T47D (cell line): ENCODE results near the gene PFKFB3.
"Not testable (repeated sequence)": the region's sequence is repeated elsewhere in the genome, so short reads cannot be mapped to it uniquely, and the experiment has no call there.

Experiments
- DNase-seq, 2 experiments: peaks; one replicate each; pipeline versions ENCODE4 v3.0.0 to v3.0.0-alpha.2; 2011 to 2012; ENCODE audit warnings: low read depth in 1 of 2, low spot score in 1 of 2
- JUND ChIP-seq: IDR thresholded peaks from 2 replicates; pipeline ENCODE4 v1.6.1; 2012; ENCODE audit warnings: low read depth
- in situ Hi-C: cut with HindIII; loops from 2 replicates; pipeline ENCODE4 v1.10.0; 2016; ENCODE audit warnings: low sequenced_read_pairs, low pct_unique_long_range_greater_than_20kb

The PFKFB3 gene

DNA sequence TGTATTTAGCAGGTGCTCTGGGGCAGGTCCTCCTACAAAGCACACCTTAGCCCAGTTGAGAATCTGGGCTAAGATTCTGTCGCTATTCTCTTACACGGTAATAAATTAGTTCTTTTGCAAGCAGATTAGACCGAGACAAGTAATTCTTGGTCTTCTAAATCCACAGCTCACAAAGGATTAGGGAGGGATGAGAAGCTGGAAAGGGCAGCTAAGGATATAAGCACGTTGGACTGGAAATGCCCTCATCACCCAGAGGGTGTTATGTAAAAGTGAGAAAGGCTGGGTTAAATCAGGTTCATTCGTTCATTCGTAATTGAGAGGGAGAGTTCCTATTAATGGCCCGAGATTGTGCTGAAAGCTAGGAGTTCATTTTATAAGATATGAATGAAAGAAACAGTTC, 41.8 kb downstream of the PFKFB3 start:
- no peak for TF ChIP-seq JUND
- DNase-seq: no peak
- in situ Hi-C loops: no loop called here

DNA sequence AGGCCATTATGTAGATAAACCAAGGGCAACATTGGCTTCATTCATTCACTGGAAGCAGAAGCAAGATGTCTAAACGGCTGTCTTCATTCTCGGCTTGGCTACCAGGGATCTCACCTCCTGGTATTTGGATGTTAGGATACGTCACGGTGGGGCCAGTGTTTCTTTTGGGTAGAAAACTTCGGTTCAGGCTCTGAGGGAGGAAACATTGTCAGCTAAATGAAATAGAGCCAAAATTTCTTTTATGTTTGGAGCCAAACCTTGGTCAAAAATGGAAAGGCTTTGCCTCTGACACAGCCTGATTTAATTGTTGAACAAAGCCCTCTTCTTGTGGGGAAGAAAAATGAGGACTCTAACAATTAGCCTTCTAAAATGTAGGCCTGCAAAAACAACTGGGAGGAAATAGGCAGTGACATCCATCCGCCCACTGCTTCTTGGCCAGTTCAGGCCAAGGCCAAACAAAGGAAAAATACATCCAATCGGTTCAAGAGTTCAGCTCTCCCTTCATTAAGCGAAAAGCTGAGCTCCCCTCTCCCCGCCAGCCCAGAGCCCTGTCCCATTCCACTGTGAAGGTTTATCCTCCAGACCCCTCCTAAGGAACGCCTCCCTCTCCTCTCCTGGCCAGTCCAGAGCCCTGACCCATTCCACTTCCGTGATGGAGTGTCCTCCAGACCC, 44.4 kb downstream of the PFKFB3 start:
- TF ChIP-seq JUND: no peak
- no peak for DNase-seq
- in situ Hi-C loops: no loop called here

DNA sequence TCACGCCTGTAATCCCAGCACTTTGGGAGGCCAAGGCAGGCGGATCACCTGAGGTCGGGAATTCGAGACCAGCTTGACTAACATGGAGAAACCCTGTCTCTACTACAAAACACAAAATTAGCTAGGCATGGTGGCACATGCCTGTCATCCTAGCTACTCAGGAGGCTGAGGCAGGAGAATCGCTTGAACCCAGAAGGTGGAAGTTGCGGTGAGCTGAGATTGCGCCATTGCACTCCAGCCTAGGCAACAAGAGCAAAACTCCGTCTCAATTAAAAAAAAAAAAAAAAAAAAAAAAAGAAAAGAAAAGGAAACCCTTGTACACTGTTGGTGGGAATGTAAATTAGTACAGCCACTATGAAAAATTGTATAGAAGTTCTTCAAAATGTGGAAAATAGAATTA, 46.2 kb downstream of the PFKFB3 start:
- DNase-seq, in situ Hi-C loops: not testable (repeated sequence)

DNA sequence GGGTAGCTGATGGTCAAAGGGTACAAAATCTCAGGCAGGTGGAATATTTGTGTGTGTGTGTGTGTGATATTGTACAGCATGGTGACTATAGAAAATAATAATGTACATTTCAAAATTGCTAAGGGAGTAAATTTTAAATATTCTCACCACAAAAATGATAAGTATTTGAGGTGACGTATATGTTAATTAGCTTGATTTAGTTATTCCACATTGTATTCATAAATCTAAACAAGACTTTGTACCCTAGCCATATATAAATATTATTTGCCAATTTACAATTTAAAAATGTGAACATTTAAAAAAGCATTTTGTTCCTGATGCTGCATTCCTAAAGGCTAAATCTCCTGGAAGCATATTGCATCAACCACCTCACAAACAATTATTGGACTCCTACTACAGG, 47.0 kb downstream of the PFKFB3 start:
- no peak for DNase-seq
- in situ Hi-C loops: no loop called here

DNA sequence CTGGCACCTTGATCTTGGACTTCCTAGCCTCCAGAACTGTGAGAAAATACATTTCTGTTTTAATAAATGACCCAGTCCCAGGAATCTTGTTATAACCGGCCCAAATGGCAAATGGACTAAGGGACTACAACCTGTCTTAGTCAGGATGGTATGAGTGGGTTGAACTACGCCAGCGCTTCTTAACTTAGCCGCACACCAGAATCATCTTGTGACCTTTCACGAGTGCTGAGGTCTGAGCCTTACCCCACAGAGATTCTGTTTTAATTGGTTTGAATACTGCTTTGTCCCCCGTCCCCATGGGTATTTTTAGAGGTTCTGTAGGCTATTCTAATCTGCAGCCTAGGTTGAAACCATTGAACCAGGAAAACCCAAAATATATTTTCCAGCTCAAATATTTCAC, 48.0 kb downstream of the PFKFB3 start:
- TF ChIP-seq JUND: no peak
- in situ Hi-C loops: no loop called here
- no peak for DNase-seq

More for the DNA sequence above, 47.0 kb downstream of the PFKFB3 start:
- no peak for TF ChIP-seq JUND

DNA sequence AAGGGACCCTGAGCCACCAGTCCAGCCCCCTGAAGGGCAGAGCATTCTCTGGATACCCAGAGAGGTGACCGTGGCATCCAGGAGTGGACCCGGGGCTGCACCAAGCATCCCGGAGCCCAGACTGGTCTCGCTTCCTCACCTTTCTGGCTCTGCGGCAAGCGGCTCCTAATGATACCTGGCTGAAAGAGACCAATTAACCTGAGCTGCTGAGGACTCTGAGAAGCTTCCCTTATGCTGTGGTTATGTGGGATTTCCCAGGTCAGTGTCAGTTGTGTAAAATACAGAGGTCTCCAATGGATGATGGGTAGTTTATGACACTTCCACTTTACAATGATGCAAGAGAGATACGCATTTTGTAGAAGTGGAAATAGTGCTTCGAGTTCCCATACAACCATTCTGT, 51.5 kb downstream of the PFKFB3 start:
- no peak for TF ChIP-seq JUND

DNA sequence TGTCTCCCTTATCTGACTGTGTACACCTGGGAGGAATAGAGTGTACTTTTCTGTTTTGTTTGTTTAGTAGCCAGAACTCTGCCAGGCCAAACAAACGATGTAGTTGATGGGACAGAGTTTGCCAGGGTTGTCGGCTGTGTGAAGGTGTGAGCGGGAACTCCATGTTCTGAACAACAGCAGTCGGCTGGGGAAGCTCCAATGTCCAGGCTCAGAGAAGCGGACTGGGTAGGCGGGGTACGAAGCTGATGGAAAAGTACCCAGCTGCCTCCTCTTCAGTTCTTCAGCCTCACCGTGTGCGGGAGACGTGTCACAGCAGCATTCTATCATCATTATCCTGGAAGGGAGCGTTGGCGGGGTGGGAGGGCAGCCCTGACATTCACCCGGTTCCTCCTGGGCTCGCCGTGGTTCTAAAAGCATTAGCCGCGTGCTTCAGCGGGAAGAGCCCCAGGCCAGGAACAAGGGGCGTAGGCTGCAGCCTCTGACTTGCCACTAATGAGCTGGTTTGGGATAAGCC, 52.9 kb downstream of the PFKFB3 start:
- in situ Hi-C loops: no loop called here
- no peak for DNase-seq
- no peak for TF ChIP-seq JUND

More for the DNA sequence above, 51.5 kb downstream of the PFKFB3 start:
- in situ Hi-C loops: no loop called here
- DNase-seq: no peak

DNA sequence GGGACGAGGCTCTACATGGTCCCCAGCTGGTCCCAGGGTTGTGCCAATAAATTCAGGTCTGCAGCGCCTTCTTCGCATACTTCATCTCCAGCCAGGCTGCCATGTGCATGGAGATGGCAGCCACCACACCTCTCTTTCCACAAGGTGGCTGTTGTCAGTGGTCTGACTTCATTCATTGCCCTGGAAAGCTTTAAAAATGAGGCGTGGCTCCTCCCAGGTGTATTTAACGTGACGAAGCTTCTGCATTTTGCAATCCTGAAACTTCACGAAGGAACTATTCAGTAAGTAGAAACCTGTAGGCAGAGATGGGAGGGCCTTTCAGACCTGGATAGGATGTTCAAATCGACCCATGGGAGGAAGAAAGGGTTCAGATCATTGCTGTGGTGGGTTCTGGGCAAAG, 53.7 kb downstream of the PFKFB3 start:
- in situ Hi-C loops: no loop called here

DNA sequence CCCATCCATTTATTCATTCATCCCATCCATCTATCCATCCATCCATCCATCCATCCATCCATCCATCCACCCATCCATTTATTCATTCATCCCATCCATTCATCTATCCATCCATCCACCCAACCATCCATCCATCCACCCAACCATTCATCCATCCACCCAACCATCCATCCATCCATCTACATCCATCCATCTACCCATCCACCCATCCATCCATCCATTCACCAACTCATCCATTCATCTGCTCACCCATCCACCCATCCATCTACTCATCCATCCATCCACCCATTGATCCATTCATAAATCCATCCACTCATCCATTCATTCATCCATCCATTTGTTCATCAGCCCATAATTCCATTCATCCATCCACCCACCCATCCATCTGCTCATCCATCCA, 56.4 kb downstream of the PFKFB3 start:
- DNase-seq: no peak
- no peak for TF ChIP-seq JUND
- in situ Hi-C loops: no loop called here

More for the DNA sequence above, 53.7 kb downstream of the PFKFB3 start:
- TF ChIP-seq JUND: no peak
- no peak for DNase-seq

DNA sequence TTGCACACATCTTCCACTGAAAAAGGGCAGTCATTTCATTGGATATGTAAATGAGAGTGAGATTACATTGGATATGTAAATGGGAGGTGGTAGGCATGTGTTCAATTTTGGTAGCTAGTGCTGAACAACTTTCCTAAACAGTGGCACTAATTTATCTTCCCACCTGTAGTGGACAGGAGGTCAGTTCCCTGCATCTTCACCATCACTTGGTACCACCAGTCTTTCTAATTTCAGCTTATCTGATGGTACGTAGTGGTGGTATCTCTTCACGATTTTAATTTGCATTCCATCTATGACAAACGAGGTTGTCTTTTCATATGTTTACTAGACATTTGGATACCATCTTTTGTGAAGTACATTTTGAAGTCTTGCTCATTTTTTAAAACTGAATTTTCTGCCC, 58.1 kb downstream of the PFKFB3 start:
- DNase-seq: no peak
- in situ Hi-C loops: no loop called here
- TF ChIP-seq JUND: no peak

DNA sequence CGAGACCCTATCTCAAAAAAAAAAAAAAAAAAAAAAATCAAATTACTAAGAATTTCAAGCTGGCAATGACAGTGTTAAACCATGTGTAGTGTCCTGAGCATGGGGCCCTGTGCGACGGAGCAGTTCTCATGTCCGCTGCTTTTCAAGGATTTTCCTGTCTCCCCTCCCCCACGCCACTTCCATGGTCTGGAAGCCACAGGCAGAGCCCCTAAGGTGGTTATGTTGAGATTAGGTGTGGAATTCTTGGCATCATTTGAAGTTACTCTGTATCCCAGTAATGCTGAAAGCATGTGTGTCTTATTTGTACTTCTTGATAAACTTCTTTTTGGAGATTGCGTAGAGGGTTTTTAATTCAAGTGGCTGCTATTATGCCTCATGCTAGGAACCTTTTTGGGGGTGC, 65.2 kb downstream of the PFKFB3 start:
- TF ChIP-seq JUND: no peak
- in situ Hi-C loops: no loop called here
- no peak for DNase-seq

DNA sequence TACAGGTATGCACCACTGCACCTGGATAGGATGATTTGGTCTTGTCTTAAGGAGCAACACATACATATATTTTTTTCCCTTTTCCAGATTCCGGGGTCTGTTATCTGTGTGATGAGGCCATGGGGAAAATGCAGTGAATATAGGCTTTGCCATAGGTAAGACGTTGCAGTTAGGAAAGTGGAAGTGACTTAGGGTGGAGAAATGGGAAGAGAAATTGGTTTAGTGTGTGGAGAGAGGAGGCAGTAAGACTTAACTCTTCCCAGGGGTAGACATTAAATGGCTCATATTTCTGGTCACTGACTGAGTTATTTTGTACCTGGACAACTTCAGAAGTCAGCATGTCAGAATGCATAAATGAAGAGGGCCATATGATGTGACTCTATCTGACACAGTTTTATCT, 66.7 kb downstream of the PFKFB3 start:
- DNase-seq: no peak
- TF ChIP-seq JUND: no peak
- in situ Hi-C loops: no loop called here

DNA sequence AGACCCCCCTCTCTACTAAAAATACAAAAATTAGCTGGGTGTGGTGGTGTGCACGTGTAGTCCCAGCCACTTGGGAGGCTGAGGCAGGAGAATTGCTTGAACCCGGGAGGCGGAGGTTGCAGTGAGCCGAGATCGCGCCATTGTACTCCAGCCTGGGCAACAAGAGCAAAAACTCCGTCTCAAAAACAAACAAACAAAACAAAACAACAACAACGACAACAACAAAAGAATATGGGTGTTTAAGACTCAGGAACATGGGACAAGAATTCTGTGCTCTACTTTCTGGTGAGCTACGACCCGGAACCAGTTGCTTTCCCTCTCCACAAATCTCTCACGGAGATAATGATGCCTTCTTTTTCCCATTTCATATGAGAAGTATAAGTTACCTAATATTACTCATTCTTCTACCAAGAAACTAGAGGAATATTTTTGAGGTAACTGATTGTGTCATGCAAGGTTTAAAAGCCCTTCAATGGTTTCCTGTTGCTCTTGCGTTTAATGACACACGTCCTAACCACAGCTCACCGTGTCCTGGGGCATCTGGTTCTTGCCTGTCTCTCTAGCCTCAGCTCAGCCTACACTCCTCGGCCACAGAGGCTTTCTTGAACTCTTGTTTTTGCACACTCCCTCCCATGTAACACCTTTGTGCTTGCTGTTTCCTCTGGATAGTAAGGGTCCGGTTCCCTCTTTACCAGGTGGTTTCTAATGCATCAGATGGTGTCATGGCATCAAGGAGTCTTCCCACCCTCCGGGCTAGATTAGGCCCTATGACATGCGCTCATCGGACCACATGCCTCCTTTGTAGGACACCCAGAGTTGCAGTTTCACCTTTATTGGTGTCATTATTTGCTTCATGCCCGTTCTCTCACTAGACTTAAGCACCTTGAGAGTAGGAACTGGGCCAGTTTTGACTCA, 67.5 kb downstream of the PFKFB3 start:
- no peak for DNase-seq
- no peak for TF ChIP-seq JUND
- in situ Hi-C loops: no loop called here
